Activated gamma-delta T cell (primary cell): ENCODE data around the gene ZNF76.
"Not testable (repeated sequence)": the region's sequence is repeated elsewhere in the genome, so short reads cannot be mapped to it uniquely, and the experiment has no call there.

Experiments
- DNase-seq: peaks from one replicate; lab custom pipeline; 2025; lab: John Stamatoyannopoulos, UW

Gene ZNF76

GRCh38 chr6:35300848-35301247, 41.3 kb downstream of the ZNF76 start:
- DNase-seq = no peak

GRCh38 chr6:35302604-35303241, 43.2 kb downstream of the ZNF76 start:
- peak; percentile 27 for DNase-seq

- DNase-seq = no peak
Measured at GRCh38 chr6:35304299-35304698, 44.8 kb downstream of the ZNF76 start.

GRCh38 chr6:35305117-35305516, 45.6 kb downstream of the ZNF76 start:
- DNase-seq = no peak

- DNase-seq = not testable (repeated sequence)
Measured at GRCh38 chr6:35307138-35307537, 47.6 kb downstream of the ZNF76 start.

GRCh38 chr6:35308543-35308942, 49.0 kb downstream of the ZNF76 start:
- not testable (repeated sequence) for DNase-seq

- no peak for DNase-seq
Measured at GRCh38 chr6:35309611-35310264, 50.2 kb downstream of the ZNF76 start.

GRCh38 chr6:35310265-35310831, 50.8 kb downstream of the ZNF76 start:
- no peak for DNase-seq

- DNase-seq = no peak
Measured at GRCh38 chr6:35311390-35312075, 52.0 kb downstream of the ZNF76 start.

GRCh38 chr6:35312076-35312800, 52.7 kb downstream of the ZNF76 start:
- no peak for DNase-seq

- DNase-seq = no peak
Measured at GRCh38 chr6:35312807-35313206, 53.3 kb downstream of the ZNF76 start.

GRCh38 chr6:35317483-35318195, 58.1 kb downstream of the ZNF76 start:
- no peak for DNase-seq

GRCh38 chr6:35318196-35319171, 58.9 kb downstream of the ZNF76 start:
- DNase-seq = no peak

GRCh38 chr6:35319346-35320030, 60.0 kb downstream of the ZNF76 start:
- DNase-seq = no peak

GRCh38 chr6:35320031-35320410, 60.5 kb downstream of the ZNF76 start:
- DNase-seq = no peak

GRCh38 chr6:35321091-35321490, 61.6 kb downstream of the ZNF76 start:
- no peak for DNase-seq

- no peak for DNase-seq
Measured at GRCh38 chr6:35327349-35328027, 68.0 kb downstream of the ZNF76 start.

GRCh38 chr6:35328108-35328723, 68.7 kb downstream of the ZNF76 start:
- no peak for DNase-seq

- not testable (repeated sequence) for DNase-seq
Measured at GRCh38 chr6:35328965-35329364, 69.4 kb downstream of the ZNF76 start.
